WERI-Rb-1 (cell line): Measurements from ENCODE around the gene MARS1.

ENCODE experiments used
- DNase-seq: peaks from one replicate; pipeline ENCODE4 v3.0.0-alpha.2; 2020
- H3K27ac ChIP-seq: fragments of 250-450 bp; sonication (Bioruptor Pico); 2 replicates; pipeline ENCODE4 v1.5.1; 2020; ENCODE audit warnings: mild to moderate bottlenecking, moderate library complexity
- H3K27me3 ChIP-seq: fragments of 250-450 bp; sonication (Bioruptor Pico); 2 replicates; pipeline ENCODE4 v1.5.1; 2021; ENCODE audit warnings: mild to moderate bottlenecking, low read depth, moderate library complexity; ENCODE audit not compliant: insufficient read depth, severe bottlenecking
- H3K36me3 ChIP-seq: fragments of 250-450 bp; sonication (Bioruptor Pico); 2 replicates; pipeline ENCODE4 v1.5.1; 2020; ENCODE audit warnings: mild to moderate bottlenecking, moderate library complexity
- H3K4me3 ChIP-seq: 2 replicates; pipeline ENCODE4 v1.5.1; 2011; ENCODE audit warnings: low read depth, mild to moderate bottlenecking, control low read depth, low read length
- H3K9me3 ChIP-seq: fragments of 250-450 bp; sonication (Bioruptor Pico); 2 replicates; pipeline ENCODE4 v1.5.1; 2021; ENCODE audit warnings: mild to moderate bottlenecking, moderate library complexity; ENCODE audit not compliant: severe bottlenecking
- CTCF ChIP-seq: IDR thresholded peaks from 2 replicates; pipeline ENCODE4 v1.5.1; 2011; ENCODE audit warnings: low read depth, mild to moderate bottlenecking, control low read depth, inconsistent platforms, low read length

MARS1 gene

GRCh38 chr12:57452181-57452936 is 35.5 kb upstream of the MARS1 start:
- Histone ChIP-seq H3K27me3 (no peaks in the 10 kb centered on the region), H3K9me3 (no peaks in the 10 kb centered on the region), H3K27ac (peak overlapping the region; percentile 100), H3K4me3 (peak overlapping the region; percentile 29), H3K36me3 (peaks cover 10% of the 10 kb centered on the region)
- TF ChIP-seq CTCF = no peak
- peak; percentile 94 for DNase-seq

GRCh38 chr12:57452937-57453509 is 34.8 kb upstream of the MARS1 start:
- Histone ChIP-seq H3K27me3 (no peaks in the 10 kb centered on the region), H3K9me3 (no peaks in the 10 kb centered on the region), H3K36me3 (peaks cover 16% of the 10 kb centered on the region), H3K4me3 (peak overlapping the region; percentile 29; the same call in 1 of the 2 replicates), H3K27ac (peak overlapping the region; percentile 100)
- peak; percentile 95 for TF ChIP-seq CTCF
- DNase-seq = peak; percentile 92

- Histone ChIP-seq H3K36me3 (peaks cover 25% of the 10 kb centered on the region), H3K27ac (peak overlapping the region; percentile 100), H3K4me3 (no peak overlapping the region), H3K9me3 (no peaks in the 10 kb centered on the region), H3K27me3 (no peaks in the 10 kb centered on the region)
- TF ChIP-seq CTCF = no peak
- no peak for DNase-seq
Observed at GRCh38 chr12:57454213-57454565, 33.7 kb upstream of the MARS1 start.

- TF ChIP-seq CTCF = no peak
- Histone ChIP-seq H3K9me3 (no peaks in the 10 kb centered on the region), H3K27ac (peak within 1 kb of the TSS; percentile 100), H3K4me3 (peak within 1 kb of the TSS; percentile 74), H3K27me3 (no peaks in the 10 kb centered on the region), H3K36me3 (peaks cover 27% of the 10 kb centered on the region)
- DNase-seq = peak; percentile 98
Observed at GRCh38 chr12:57454566-57455373, 33.1 kb upstream of the MARS1 start, which contains the start of gene INHBE. Gene INHBE (plus strand): TSS chr12:57455307. CDS start chr12:57455537, 230 bp downstream.

- H3K27ac ChIP-seq = peak overlapping the region; percentile 100
- DNase-seq = peak; percentile 47
- H3K27me3 ChIP-seq = no peaks in the 10 kb centered on the region
- no peak for TF ChIP-seq CTCF
- no peaks in the 10 kb centered on the region for H3K9me3 ChIP-seq
- peak overlapping the region; percentile 74 for H3K4me3 ChIP-seq
- peaks cover 27% of the 10 kb centered on the region for H3K36me3 ChIP-seq
Observed at GRCh38 chr12:57455374-57456144, 32.3 kb upstream of the MARS1 start.
